Activated naive CD8-positive, alpha-beta T cell treated with anti-CD3 and anti-CD28 coated beads, Interleukin-2, amount 10 ng/mL, durations not matched to agents 7 days and 5 days (primary cell): Measurements from ENCODE around the gene TREML1. TPM values are rescaled to one million over a fixed set of nuclear protein-coding genes. Genes with fewer than 3 reads are reported as not detected.

ENCODE experiments used
- ATAC-seq: fragments of 150-1000 bp; cut with Tn5 transposase; one replicate; pipeline ENCODE4 v1.10.0; 2021; ENCODE audit warnings: low read depth, moderate library complexity
- POLR2A ChIA-PET: fragments of 350-600 bp; sonication (Branson Sonifier 250); formaldehyde crosslinking; loops from one replicate; lab custom pipeline; 2021; ENCODE audit warnings: antibody characterized with exemption; lab: Charles Lee
- DNase-seq: peaks from one replicate; pipeline ENCODE4 v3.0.0; 2021
- H3K27ac Mint-ChIP-seq: one replicate; pipeline ENCODE4 v1.8.0; 2022; ENCODE audit warnings: mild to moderate bottlenecking, mixed read lengths
- H3K27me3 Mint-ChIP-seq: one replicate; pipeline ENCODE4 v1.8.0; 2022; ENCODE audit warnings: mild to moderate bottlenecking, moderate library complexity, mixed read lengths
- H3K36me3 Mint-ChIP-seq: one replicate; pipeline ENCODE4 v1.8.0; 2021; ENCODE audit warnings: mild to moderate bottlenecking, mixed read lengths
- H3K4me1 Mint-ChIP-seq: one replicate; pipeline ENCODE4 v1.8.0; 2021; ENCODE audit warnings: mixed read lengths
- H3K4me3 Mint-ChIP-seq: one replicate; pipeline ENCODE4 v1.8.0; 2022; ENCODE audit warnings: mild to moderate bottlenecking, moderate library complexity, mixed read lengths
- H3K9me3 Mint-ChIP-seq: one replicate; pipeline ENCODE4 v1.8.0; 2021; ENCODE audit warnings: mixed read lengths
- total RNA-seq, 2 experiments: library from RNA; stranded (reverse); gene quantifications; one replicate each; pipeline ENCODE4 v1.2.3, GENCODE V29; 2021

Gene TREML1, protein sequence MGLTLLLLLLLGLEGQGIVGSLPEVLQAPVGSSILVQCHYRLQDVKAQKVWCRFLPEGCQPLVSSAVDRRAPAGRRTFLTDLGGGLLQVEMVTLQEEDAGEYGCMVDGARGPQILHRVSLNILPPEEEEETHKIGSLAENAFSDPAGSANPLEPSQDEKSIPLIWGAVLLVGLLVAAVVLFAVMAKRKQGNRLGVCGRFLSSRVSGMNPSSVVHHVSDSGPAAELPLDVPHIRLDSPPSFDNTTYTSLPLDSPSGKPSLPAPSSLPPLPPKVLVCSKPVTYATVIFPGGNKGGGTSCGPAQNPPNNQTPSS
- total RNA-seq: not detected

DNA sequence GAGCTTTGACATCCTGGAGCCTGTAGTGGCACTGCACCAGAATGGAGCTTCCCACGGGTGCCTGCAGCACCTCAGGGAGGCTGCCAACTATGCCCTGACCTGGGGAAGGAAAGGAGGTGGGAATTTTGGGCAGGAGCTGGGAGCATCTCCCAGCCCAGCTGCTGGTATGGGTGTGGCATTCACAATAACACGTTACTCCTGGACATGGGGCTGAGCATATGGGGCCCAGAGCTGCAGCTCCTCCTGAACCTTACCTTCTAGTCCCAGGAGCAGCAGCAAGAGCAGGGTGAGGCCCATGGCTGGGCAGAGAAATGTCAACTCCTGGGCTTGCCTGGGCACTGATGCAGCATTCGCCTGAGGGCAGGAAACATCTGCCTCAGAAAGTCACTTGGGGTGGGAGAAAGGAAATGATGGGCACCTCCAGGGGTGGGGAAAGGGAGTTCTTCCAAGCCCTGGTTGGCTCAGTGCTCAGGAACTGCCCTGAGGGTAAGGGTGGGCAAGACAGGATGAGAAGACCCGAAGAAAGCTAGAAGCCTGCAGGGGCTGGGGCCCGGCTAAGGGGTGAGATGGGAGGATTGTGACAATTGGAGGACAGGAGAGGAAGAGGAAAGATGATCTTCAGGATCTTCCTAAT, at the start of gene TREML1:
Gene TREML1, minus strand, starts transcription at position 356 of the 634 bp plus-strand sequence. Its CDS starts 59 bp downstream, at position 297.
- POLR2A ChIA-PET: interaction anchor here (1.1 kb wide), 1 partner anchor 82 kb away, joined by 4 read pairs; the partner anchor contains the start of genes NFYA and OARD1
- peaks cover 20% of the 10 kb centered on the region for H3K27me3 Mint-ChIP-seq
- ATAC-seq: no peak
- no peaks in the 10 kb centered on the region for H3K9me3 Mint-ChIP-seq
- no peaks in the 10 kb centered on the region for H3K36me3 Mint-ChIP-seq
- H3K27ac Mint-ChIP-seq: no peak within 1 kb of the TSS
- peaks cover 10% of the 10 kb centered on the region for H3K4me1 Mint-ChIP-seq
- DNase-seq: no peak
- H3K4me3 Mint-ChIP-seq: no peak within 1 kb of the TSS

GRCh38 chr6:41201764-41202173, 47.6 kb upstream of the TREML1 start:
- H3K27me3 Mint-ChIP-seq: no peaks in the 10 kb centered on the region
- H3K27ac Mint-ChIP-seq: peak overlapping the region; percentile 100
- H3K4me3 Mint-ChIP-seq: peak overlapping the region; percentile 90
- H3K36me3 Mint-ChIP-seq: peaks cover 19% of the 10 kb centered on the region
- ATAC-seq (no peak), DNase-seq (peak; percentile 49)
- peaks cover 8% of the 10 kb centered on the region for H3K9me3 Mint-ChIP-seq
- POLR2A ChIA-PET: interaction anchor here (0.8 to 1.2 kb wide), 2 partner anchors 15 to 129 kb away, joined by 3 to 4 read pairs; partner anchors contain the start of genes NFYA and OARD1
- H3K4me1 Mint-ChIP-seq: peaks cover 46% of the 10 kb centered on the region

GRCh38 chr6:41200901-41201763, 47.0 kb upstream of the TREML1 start, which contains the start of gene TREML2:
TSS of gene TREML2 (minus strand) at chr6:41201149. CDS start at chr6:41201008, 141 bp downstream.
- POLR2A ChIA-PET: interaction anchor here (0.9 to 2.3 kb wide), 12 partner anchors 9 to 133 kb away, joined by 3 to 16 read pairs (median 4); partner anchors contain the start of genes NFYA and OARD1
- peaks cover 50% of the 10 kb centered on the region for H3K4me1 Mint-ChIP-seq
- no peaks in the 10 kb centered on the region for H3K27me3 Mint-ChIP-seq

GRCh38 chr6:41200296-41200900, 46.3 kb upstream of the TREML1 start:
- H3K27ac Mint-ChIP-seq: peak overlapping the region; percentile 100
- peaks cover 30% of the 10 kb centered on the region for H3K36me3 Mint-ChIP-seq
- peak overlapping the region; percentile 90 for H3K4me3 Mint-ChIP-seq
- H3K4me1 Mint-ChIP-seq: peaks cover 54% of the 10 kb centered on the region
- peak; percentile 68 for DNase-seq
- H3K9me3 Mint-ChIP-seq: peaks cover 4% of the 10 kb centered on the region
- no peaks in the 10 kb centered on the region for H3K27me3 Mint-ChIP-seq
- ATAC-seq: peak; percentile 72
- POLR2A ChIA-PET: interaction anchor here (0.9 to 2.3 kb wide), 12 partner anchors 8 to 134 kb away, joined by 3 to 16 read pairs (median 4); partner anchors contain the start of genes NFYA and OARD1

More at GRCh38 chr6:41200901-41201763, 47.0 kb upstream of the TREML1 start, which contains the start of gene TREML2:
- H3K4me3 Mint-ChIP-seq: peak within 1 kb of the TSS; percentile 90
- H3K27ac Mint-ChIP-seq: peak within 1 kb of the TSS; percentile 100
- DNase-seq (peak; percentile 71), ATAC-seq (peak; percentile 38)
- H3K36me3 Mint-ChIP-seq: peaks cover 25% of the 10 kb centered on the region
- peaks cover 6% of the 10 kb centered on the region for H3K9me3 Mint-ChIP-seq

- DNase-seq (peak; percentile 54), ATAC-seq (peak; percentile 36)
- Mint-ChIP-seq H3K36me3 (peaks cover 34% of the 10 kb centered on the region), H3K27me3 (no peaks in the 10 kb centered on the region), H3K4me3 (peak overlapping the region; percentile 90), H3K4me1 (peaks cover 61% of the 10 kb centered on the region), H3K27ac (peak overlapping the region; percentile 100), H3K9me3 (peaks cover 3% of the 10 kb centered on the region)
- POLR2A ChIA-PET: interaction anchor here (0.9 to 2.3 kb wide), 10 partner anchors 8 to 172 kb away, joined by 3 to 16 read pairs (median 4); partner anchors contain the start of genes NFYA and OARD1
Measured at GRCh38 chr6:41199552-41200246, 45.6 kb upstream of the TREML1 start.

GRCh38 chr6:41197234-41197633, 43.1 kb upstream of the TREML1 start:
- POLR2A ChIA-PET: interaction anchor here (1.5 kb wide), 1 partner anchor 125 kb away, joined by 5 read pairs; the partner anchor contains the start of genes NFYA and OARD1
- H3K36me3 Mint-ChIP-seq: peaks cover 48% of the 10 kb centered on the region
- DNase-seq (no peak), ATAC-seq (no peak)
- no peak overlapping the region for H3K4me3 Mint-ChIP-seq
- no peaks in the 10 kb centered on the region for H3K9me3 Mint-ChIP-seq
- H3K4me1 Mint-ChIP-seq: peaks cover 68% of the 10 kb centered on the region
- peak overlapping the region; percentile 27 for H3K27ac Mint-ChIP-seq
- no peaks in the 10 kb centered on the region for H3K27me3 Mint-ChIP-seq

DNA sequence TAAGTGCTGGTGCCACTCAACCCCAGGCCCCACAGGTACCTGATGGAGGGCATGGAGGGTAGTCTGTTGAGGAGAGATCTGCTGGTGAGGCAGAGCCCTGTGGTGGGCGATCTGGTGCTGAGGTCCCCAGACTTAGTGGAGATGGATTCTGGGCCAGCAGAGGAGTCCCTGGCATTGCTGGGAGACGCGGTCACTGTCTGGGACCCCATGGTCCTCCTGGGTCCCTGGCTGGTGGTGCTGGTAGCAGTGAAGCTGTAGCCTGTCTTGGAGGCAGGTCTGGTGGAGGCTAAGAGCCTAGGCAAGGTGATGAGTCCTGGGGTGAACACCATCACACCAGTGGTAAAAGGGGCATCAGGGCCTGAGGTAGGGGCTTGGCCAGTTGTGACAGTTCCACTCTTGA, 40.2 kb upstream of the TREML1 start:
- Mint-ChIP-seq H3K4me3 (no peak overlapping the region), H3K27ac (peak overlapping the region; percentile 57), H3K36me3 (peaks cover 68% of the 10 kb centered on the region), H3K27me3 (no peaks in the 10 kb centered on the region), H3K4me1 (peaks cover 43% of the 10 kb centered on the region), H3K9me3 (peaks cover 8% of the 10 kb centered on the region)
- ATAC-seq (no peak), DNase-seq (no peak)
- POLR2A ChIA-PET: no interaction called here

GRCh38 chr6:41193884-41194283, 39.7 kb upstream of the TREML1 start:
- H3K36me3 Mint-ChIP-seq: peaks cover 71% of the 10 kb centered on the region
- peak overlapping the region; percentile 79 for H3K27ac Mint-ChIP-seq
- peaks cover 9% of the 10 kb centered on the region for H3K9me3 Mint-ChIP-seq
- H3K27me3 Mint-ChIP-seq: no peaks in the 10 kb centered on the region
- peaks cover 43% of the 10 kb centered on the region for H3K4me1 Mint-ChIP-seq
- ATAC-seq: no peak
- POLR2A ChIA-PET: no interaction called here
- DNase-seq: no peak
- no peak overlapping the region for H3K4me3 Mint-ChIP-seq

DNA sequence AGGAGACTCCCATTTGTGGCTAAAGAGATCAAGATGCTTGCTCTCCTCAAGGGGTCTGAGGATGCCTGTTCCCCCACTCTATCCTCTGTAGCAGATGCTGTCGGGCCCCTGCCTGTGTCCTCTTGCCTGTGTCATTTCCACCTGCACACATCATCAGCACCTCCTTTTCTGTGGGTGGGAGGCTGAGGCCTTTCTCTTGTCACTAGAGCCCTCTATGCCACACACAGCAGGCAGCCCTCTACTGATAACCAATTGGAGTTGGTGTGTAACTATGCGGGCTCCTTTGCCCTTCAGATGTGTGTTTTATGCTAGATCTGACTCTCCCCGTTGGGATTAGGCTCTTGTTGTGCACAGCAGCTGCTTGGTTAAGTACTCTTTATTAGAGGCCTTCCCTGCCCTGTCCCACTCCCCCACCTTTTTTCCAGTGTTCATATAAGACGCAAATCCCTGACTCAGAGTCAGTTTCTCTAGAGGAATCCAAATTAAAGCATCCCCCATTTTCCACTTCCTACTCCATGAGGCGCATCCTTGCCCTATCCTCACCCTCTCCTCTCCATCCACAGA, 39.1 kb upstream of the TREML1 start:
- Mint-ChIP-seq H3K27ac (peak overlapping the region; percentile 79), H3K9me3 (peaks cover 9% of the 10 kb centered on the region), H3K36me3 (peaks cover 68% of the 10 kb centered on the region)

GRCh38 chr6:41191569-41191968, 37.4 kb upstream of the TREML1 start:
- Mint-ChIP-seq H3K27ac (peak overlapping the region; percentile 30), H3K36me3 (peaks cover 57% of the 10 kb centered on the region), H3K4me1 (peaks cover 42% of the 10 kb centered on the region), H3K27me3 (no peaks in the 10 kb centered on the region), H3K9me3 (peaks cover 9% of the 10 kb centered on the region), H3K4me3 (no peak overlapping the region)
- POLR2A ChIA-PET: interaction anchor here (0.9 kb wide), 1 partner anchor 9 kb away, joined by 8 read pairs; the partner anchor contains the start of gene TREML2
- ATAC-seq (peak; percentile 10), DNase-seq (no peak)

More for the DNA sequence above, 39.1 kb upstream of the TREML1 start:
- Mint-ChIP-seq H3K4me1 (peaks cover 46% of the 10 kb centered on the region), H3K4me3 (no peak overlapping the region), H3K27me3 (no peaks in the 10 kb centered on the region)
- ATAC-seq (peak; percentile 41), DNase-seq (no peak)
- POLR2A ChIA-PET: no interaction called here

DNA sequence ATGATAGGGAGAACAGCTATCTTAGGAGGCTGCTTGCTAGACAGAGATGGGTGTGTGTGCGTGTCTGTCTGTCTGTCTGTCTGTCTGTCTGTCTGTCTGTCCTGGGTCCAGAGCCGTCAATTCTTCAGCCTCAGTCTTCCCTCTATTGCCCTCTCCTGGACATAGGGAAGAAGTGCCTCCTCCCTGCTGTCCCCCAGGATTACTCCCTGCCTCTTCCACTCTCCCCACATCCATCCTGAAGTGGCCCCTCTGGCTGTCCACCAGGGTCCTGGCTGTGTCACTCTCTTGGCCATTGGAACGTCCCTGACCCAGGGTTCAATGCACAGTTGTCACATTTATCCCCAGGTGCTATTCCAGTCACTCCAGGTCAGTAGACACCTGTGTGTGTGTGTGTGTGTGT, 36.6 kb upstream of the TREML1 start:
- Mint-ChIP-seq H3K9me3 (peaks cover 9% of the 10 kb centered on the region), H3K27me3 (no peaks in the 10 kb centered on the region), H3K36me3 (peaks cover 50% of the 10 kb centered on the region), H3K27ac (no peak overlapping the region), H3K4me1 (peaks cover 44% of the 10 kb centered on the region), H3K4me3 (no peak overlapping the region)
- no peak for ATAC-seq
- DNase-seq: no peak
- POLR2A ChIA-PET: interaction anchor here (1.2 to 2.1 kb wide), 2 partner anchors 10 to 118 kb away, joined by 4 to 8 read pairs; partner anchors contain the start of genes NFYA and TREML2
